HepG2 (cell line): ENCODE measurements around the gene GSTP1. TPM values are rescaled to one million over a fixed set of nuclear protein-coding genes. Genes with fewer than 3 reads are reported as not detected.

ENCODE experiments used
- HDAC2 ChIP-seq: sonication (generic); formaldehyde crosslinking; IDR thresholded peaks from 2 replicates; pipeline ENCODE4 v1.4.0; 2020; ENCODE audit warnings: missing genetic modification reagents
- HHEX ChIP-seq: IDR thresholded peaks from 2 replicates; pipeline ENCODE4 v1.6.1; 2016; ENCODE audit warnings: control low read depth
- HNRNPL ChIP-seq: fragments of 200-400 bp; formaldehyde crosslinking; IDR thresholded peaks from 2 replicates; pipeline ENCODE4 v1.6.1; 2017; ENCODE audit warnings: mild to moderate bottlenecking, low read depth, low read length
- HOXA5 ChIP-seq: sonication (generic); formaldehyde crosslinking; IDR thresholded peaks from 2 replicates; pipeline ENCODE4 v1.4.0; 2020; ENCODE audit warnings: missing genetic modification reagents
- KAT7 ChIP-seq: IDR thresholded peaks from 2 replicates; pipeline ENCODE4 v1.6.1; 2018; ENCODE audit warnings: borderline replicate concordance, missing compliant biosample characterization
- MAZ ChIP-seq, 2 experiments: sonication (generic) in 1 of 2; formaldehyde crosslinking in 1 of 2; IDR thresholded peaks; 2 replicates each; pipeline versions ENCODE4 v1.5.0 to v1.6.1; 2012 to 2020; ENCODE audit warnings: low read depth in 2 of 2, mild to moderate bottlenecking in 2 of 2, borderline replicate concordance in 1 of 2, improper control_type of control experiment in 1 of 2, low read length in 1 of 2, missing genetic modification reagents in 1 of 2, moderate library complexity in 1 of 2
- SPEN ChIP-seq: sonication (generic); formaldehyde crosslinking; IDR thresholded peaks from 2 replicates; pipeline ENCODE4 v1.5.1; 2020; ENCODE audit warnings: low read depth, mild to moderate bottlenecking, missing genetic modification reagents
- ZNF143 ChIP-seq: sonication (generic); formaldehyde crosslinking; IDR thresholded peaks from 2 replicates; pipeline ENCODE4 v1.4.0; 2020; ENCODE audit warnings: missing genetic modification reagents
- ZNF224 ChIP-seq: sonication (generic); formaldehyde crosslinking; IDR thresholded peaks from 2 replicates; pipeline ENCODE4 v1.5.0; 2020; ENCODE audit warnings: mild to moderate bottlenecking, missing genetic modification reagents
- ZNF235 ChIP-seq: sonication (generic); formaldehyde crosslinking; IDR thresholded peaks from 2 replicates; pipeline ENCODE4 v1.8.1; 2023; ENCODE audit warnings: mild to moderate bottlenecking, missing genetic modification reagents, borderline replicate concordance
- ZNF253 ChIP-seq: sonication (generic); formaldehyde crosslinking; IDR thresholded peaks from 2 replicates; pipeline ENCODE4 v1.8.0; 2022; ENCODE audit warnings: mild to moderate bottlenecking, missing genetic modification reagents, borderline replicate concordance
- ZNF570 ChIP-seq: sonication (generic); formaldehyde crosslinking; IDR thresholded peaks from 2 replicates; pipeline ENCODE4 v1.4.0; 2020; ENCODE audit warnings: mild to moderate bottlenecking, missing genetic modification reagents, borderline replicate concordance
- polyA plus RNA-seq, 8 experiments: library from polyadenylated mRNA; depleted of rRNA in 3 of 8; stranded (reverse) in 7 of 8; unstranded in 1 of 8; fragments of >200 nt; fragmentation: Illumina TruSeq in 4 of 8; extraction: Trizol in 4 of 8; gene quantifications; 2 replicates each; pipeline versions ENCODE4 v1.2.1 to v1.2.3, GENCODE V29; 2011 to 2016; ENCODE audit warnings: low read depth in 4 of 8, missing spikeins in 1 of 8, mixed read lengths in 1 of 8; ENCODE audit not compliant: insufficient read depth in 1 of 8
- total RNA-seq, 5 experiments: library from RNA; depleted of rRNA; stranded (reverse); fragments of >200 nt; fragmentation: Illumina TruSeq; extraction: Trizol; gene quantifications; 2 replicates each; pipeline ENCODE4 v1.2.3, GENCODE V29; 2016; ENCODE audit warnings: low read depth in 1 of 5
- TF ChIP-seq, protein P1 (sequence below): sonication (generic); formaldehyde crosslinking; IDR thresholded peaks from 2 replicates; pipeline ENCODE4 v1.5.0; 2020; ENCODE audit warnings: missing genetic modification reagents
- TF ChIP-seq, protein P2 (sequence below): sonication (generic); formaldehyde crosslinking; IDR thresholded peaks from 2 replicates; pipeline ENCODE4 v1.8.1; 2022; ENCODE audit warnings: low read depth, mild to moderate bottlenecking, missing genetic modification reagents
- TF ChIP-seq, protein P3 (sequence below): sonication (generic); formaldehyde crosslinking; conservative IDR thresholded peaks from 2 replicates; pipeline ENCODE4 v1.8.1; 2023; ENCODE audit warnings: missing genetic modification reagents
- TF ChIP-seq, protein P4 (sequence below): sonication (generic); formaldehyde crosslinking; IDR thresholded peaks from 2 replicates; pipeline ENCODE4 v1.8.1; 2023; ENCODE audit warnings: missing genetic modification reagents, mild to moderate bottlenecking, borderline replicate concordance
- TF ChIP-seq, protein P5 (sequence below): sonication (generic); formaldehyde crosslinking; IDR thresholded peaks from 2 replicates; pipeline ENCODE4 v1.4.0; 2020; ENCODE audit warnings: low read depth, missing genetic modification reagents

Gene GSTP1
- total and polyA plus RNA-seq, 2 of the 13 experiments (the other 11 are each of a cell fraction or from before 2014, with no cell fraction given) = not detected

GRCh38 chr11:67632175-67632981, 48.8 kb downstream of the GSTP1 start (continued):
- TF ChIP-seq, protein P1, sequence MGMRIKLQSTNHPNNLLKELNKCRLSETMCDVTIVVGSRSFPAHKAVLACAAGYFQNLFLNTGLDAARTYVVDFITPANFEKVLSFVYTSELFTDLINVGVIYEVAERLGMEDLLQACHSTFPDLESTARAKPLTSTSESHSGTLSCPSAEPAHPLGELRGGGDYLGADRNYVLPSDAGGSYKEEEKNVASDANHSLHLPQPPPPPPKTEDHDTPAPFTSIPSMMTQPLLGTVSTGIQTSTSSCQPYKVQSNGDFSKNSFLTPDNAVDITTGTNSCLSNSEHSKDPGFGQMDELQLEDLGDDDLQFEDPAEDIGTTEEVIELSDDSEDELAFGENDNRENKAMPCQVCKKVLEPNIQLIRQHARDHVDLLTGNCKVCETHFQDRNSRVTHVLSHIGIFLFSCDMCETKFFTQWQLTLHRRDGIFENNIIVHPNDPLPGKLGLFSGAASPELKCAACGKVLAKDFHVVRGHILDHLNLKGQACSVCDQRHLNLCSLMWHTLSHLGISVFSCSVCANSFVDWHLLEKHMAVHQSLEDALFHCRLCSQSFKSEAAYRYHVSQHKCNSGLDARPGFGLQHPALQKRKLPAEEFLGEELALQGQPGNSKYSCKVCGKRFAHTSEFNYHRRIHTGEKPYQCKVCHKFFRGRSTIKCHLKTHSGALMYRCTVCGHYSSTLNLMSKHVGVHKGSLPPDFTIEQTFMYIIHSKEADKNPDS (CRISPR knock-in tag) = no peak
- TF ChIP-seq, protein P2, sequence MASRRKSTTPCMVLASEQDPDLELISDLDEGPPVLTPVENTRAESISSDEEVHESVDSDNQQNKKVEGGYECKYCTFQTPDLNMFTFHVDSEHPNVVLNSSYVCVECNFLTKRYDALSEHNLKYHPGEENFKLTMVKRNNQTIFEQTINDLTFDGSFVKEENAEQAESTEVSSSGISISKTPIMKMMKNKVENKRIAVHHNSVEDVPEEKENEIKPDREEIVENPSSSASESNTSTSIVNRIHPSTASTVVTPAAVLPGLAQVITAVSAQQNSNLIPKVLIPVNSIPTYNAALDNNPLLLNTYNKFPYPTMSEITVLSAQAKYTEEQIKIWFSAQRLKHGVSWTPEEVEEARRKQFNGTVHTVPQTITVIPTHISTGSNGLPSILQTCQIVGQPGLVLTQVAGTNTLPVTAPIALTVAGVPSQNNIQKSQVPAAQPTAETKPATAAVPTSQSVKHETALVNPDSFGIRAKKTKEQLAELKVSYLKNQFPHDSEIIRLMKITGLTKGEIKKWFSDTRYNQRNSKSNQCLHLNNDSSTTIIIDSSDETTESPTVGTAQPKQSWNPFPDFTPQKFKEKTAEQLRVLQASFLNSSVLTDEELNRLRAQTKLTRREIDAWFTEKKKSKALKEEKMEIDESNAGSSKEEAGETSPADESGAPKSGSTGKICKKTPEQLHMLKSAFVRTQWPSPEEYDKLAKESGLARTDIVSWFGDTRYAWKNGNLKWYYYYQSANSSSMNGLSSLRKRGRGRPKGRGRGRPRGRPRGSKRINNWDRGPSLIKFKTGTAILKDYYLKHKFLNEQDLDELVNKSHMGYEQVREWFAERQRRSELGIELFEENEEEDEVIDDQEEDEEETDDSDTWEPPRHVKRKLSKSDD (CRISPR knock-in tag) = peak; percentile 69; the same call in 1 of the 2 replicates
- peak; percentile 97 for TF ChIP-seq HNRNPL
- TF ChIP-seq, protein P3, sequence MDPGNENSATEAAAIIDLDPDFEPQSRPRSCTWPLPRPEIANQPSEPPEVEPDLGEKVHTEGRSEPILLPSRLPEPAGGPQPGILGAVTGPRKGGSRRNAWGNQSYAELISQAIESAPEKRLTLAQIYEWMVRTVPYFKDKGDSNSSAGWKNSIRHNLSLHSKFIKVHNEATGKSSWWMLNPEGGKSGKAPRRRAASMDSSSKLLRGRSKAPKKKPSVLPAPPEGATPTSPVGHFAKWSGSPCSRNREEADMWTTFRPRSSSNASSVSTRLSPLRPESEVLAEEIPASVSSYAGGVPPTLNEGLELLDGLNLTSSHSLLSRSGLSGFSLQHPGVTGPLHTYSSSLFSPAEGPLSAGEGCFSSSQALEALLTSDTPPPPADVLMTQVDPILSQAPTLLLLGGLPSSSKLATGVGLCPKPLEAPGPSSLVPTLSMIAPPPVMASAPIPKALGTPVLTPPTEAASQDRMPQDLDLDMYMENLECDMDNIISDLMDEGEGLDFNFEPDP (CRISPR knock-in tag) = no peak
- TF ChIP-seq, protein P4, sequence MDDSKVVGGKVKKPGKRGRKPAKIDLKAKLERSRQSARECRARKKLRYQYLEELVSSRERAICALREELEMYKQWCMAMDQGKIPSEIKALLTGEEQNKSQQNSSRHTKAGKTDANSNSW (CRISPR knock-in tag) = no peak
- 0 out of 2 replicates have a peak, but pooled peaks have one; percentile 18 for TF ChIP-seq ZNF253
- TF ChIP-seq SPEN (CRISPR knock-in tag) = peak; percentile 20; the same call in 1 of the 2 replicates
- TF ChIP-seq, protein P5, sequence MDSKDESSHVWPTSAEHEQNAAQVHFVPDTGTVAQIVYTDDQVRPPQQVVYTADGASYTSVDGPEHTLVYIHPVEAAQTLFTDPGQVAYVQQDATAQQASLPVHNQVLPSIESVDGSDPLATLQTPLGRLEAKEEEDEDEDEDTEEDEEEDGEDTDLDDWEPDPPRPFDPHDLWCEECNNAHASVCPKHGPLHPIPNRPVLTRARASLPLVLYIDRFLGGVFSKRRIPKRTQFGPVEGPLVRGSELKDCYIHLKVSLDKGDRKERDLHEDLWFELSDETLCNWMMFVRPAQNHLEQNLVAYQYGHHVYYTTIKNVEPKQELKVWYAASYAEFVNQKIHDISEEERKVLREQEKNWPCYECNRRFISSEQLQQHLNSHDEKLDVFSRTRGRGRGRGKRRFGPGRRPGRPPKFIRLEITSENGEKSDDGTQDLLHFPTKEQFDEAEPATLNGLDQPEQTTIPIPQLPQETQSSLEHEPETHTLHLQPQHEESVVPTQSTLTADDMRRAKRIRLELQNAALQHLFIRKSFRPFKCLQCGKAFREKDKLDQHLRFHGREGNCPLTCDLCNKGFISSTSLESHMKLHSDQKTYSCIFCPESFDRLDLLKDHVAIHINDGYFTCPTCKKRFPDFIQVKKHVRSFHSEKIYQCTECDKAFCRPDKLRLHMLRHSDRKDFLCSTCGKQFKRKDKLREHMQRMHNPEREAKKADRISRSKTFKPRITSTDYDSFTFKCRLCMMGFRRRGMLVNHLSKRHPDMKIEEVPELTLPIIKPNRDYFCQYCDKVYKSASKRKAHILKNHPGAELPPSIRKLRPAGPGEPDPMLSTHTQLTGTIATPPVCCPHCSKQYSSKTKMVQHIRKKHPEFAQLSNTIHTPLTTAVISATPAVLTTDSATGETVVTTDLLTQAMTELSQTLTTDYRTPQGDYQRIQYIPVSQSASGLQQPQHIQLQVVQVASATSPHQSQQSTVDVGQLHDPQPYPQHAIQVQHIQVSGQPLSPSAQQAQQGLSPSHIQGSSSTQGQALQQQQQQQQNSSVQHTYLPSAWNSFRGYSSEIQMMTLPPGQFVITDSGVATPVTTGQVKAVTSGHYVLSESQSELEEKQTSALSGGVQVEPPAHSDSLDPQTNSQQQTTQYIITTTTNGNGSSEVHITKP (CRISPR knock-in tag) = no peak
- no peak for TF ChIP-seq ZNF570 (CRISPR knock-in tag)
- no peak for TF ChIP-seq HOXA5 (CRISPR knock-in tag)
- no peak for TF ChIP-seq ZNF224 (CRISPR knock-in tag)
- TF ChIP-seq ZNF235 (CRISPR knock-in tag) = no peak
- no peak for TF ChIP-seq HHEX
- TF ChIP-seq HDAC2 (CRISPR knock-in tag) = 0 out of 2 replicates have a peak, but pooled peaks have one; percentile 35
- TF ChIP-seq ZNF143 = 0 out of 2 replicates have a peak, but pooled peaks have one; percentile 28
- TF ChIP-seq KAT7 = no peak; the same call in 1 of the 2 replicates
- TF ChIP-seq MAZ (IDR thresholded peaks at IDR 0.05; ENCODE audit: borderline replicate concordance, low read depth, low read length) = 0 out of 2 replicates have a peak, but pooled peaks have one; percentile 10
- peak; percentile 23; the same call in 1 of the 2 replicates for TF ChIP-seq MAZ (CRISPR knock-in tag; IDR thresholded peaks at IDR 0.05; ENCODE audit: low read depth)
